ENCODE data around the gene SWAP70. TPM values are rescaled to one million over a fixed set of nuclear protein-coding genes. Genes with fewer than 3 reads are reported as not detected.

The SWAP70 gene
- polyA plus RNA-seq, 3 donors, result 10.9 to 26.4 (median 13.8) TPM

GRCh38 chr11:9796266-9796665 is 132.4 kb downstream of the SWAP70 start:
- H2AFZ ChIP-seq (ENCODE audit: insufficient read depth, low read depth, low read length, poor library complexity, severe bottlenecking), result no peak overlapping the region
- no peak overlapping the region for H3K4me3 ChIP-seq (replicated peaks in 1 of 3; ENCODE audit: low read depth in 2 of 3, low read length in 3 of 3)
- Mint-ChIP-seq H3K27ac (peak overlapping the region in 2 of 7 donors; percentile 3 to 36), H3K4me3 (no peak overlapping the region), H3K27me3 (ENCODE audit: low read depth in 3 of 3) (peaks cover 0 to 2% (median 0%) of the 10 kb centered on the region in 3 donors), H3K4me1 (peaks cover 2% of the 10 kb centered on the region), H3K36me3 (peaks cover 52 to 61% of the 10 kb centered on the region in 2 donors), H3K9me3 (no peaks in the 10 kb centered on the region)
- intact Hi-C loops (cut with micrococcal nuclease), result no loop called here
- no peaks in the 10 kb centered on the region for H3K9me3 ChIP-seq (replicated peaks in 1 of 2; ENCODE audit: control insufficient read depth in 1 of 2, insufficient read depth in 1 of 2, low read length in 2 of 2)
- H3K79me2 ChIP-seq (ENCODE audit: insufficient read depth, low read length), result no peaks in the 10 kb centered on the region
- H4K20me1 ChIP-seq (ENCODE audit: insufficient read depth, low read length), result no peaks in the 10 kb centered on the region
- peaks cover 17 to 68% of the 10 kb centered on the region in 2 donors for H3K36me3 ChIP-seq (replicated peaks in 1 of 2; ENCODE audit: control insufficient read depth in 1 of 2, insufficient read depth in 2 of 2, low read length in 2 of 2)
- DNase-seq, result no peak
- TF ChIP-seq, protein P1, sequence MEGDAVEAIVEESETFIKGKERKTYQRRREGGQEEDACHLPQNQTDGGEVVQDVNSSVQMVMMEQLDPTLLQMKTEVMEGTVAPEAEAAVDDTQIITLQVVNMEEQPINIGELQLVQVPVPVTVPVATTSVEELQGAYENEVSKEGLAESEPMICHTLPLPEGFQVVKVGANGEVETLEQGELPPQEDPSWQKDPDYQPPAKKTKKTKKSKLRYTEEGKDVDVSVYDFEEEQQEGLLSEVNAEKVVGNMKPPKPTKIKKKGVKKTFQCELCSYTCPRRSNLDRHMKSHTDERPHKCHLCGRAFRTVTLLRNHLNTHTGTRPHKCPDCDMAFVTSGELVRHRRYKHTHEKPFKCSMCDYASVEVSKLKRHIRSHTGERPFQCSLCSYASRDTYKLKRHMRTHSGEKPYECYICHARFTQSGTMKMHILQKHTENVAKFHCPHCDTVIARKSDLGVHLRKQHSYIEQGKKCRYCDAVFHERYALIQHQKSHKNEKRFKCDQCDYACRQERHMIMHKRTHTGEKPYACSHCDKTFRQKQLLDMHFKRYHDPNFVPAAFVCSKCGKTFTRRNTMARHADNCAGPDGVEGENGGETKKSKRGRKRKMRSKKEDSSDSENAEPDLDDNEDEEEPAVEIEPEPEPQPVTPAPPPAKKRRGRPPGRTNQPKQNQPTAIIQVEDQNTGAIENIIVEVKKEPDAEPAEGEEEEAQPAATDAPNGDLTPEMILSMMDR (IDR thresholded peaks at IDR 0.05), result no peak
- no peak overlapping the region for H3K9ac ChIP-seq (ENCODE audit: insufficient read depth, low read length, poor library complexity, severe bottlenecking)
- H3K4me2 ChIP-seq (replicated peaks; ENCODE audit: extremely low read depth, low read length, poor library complexity, severe bottlenecking), result no peak overlapping the region
- H3K27me3 ChIP-seq (ENCODE audit: control insufficient read depth in 2 of 2, insufficient read depth in 2 of 2, low read length in 2 of 2), result no peaks in the 10 kb centered on the region
- H3K27ac ChIP-seq (ENCODE audit: low read depth in 1 of 2, low read length in 2 of 2), result no peak overlapping the region
- no peaks in the 10 kb centered on the region for H3K4me1 ChIP-seq (ENCODE audit: control insufficient read depth in 1 of 2, insufficient read depth in 2 of 2, low read length in 2 of 2)

GRCh38 chr11:9796854-9797253 is 133.0 kb downstream of the SWAP70 start:
- Mint-ChIP-seq H3K4me3 (no peak overlapping the region), H3K27me3 (ENCODE audit: low read depth in 3 of 3) (peaks cover 0 to 2% (median 0%) of the 10 kb centered on the region in 3 donors)
- 100% methylated on average over 3 of the region's 5 CpGs for WGBS (ENCODE audit: insufficient coverage)

More at GRCh38 chr11:9796854-9797253, 133.0 kb downstream of the SWAP70 start:
- Histone ChIP-seq H3K4me3 (replicated peaks in 1 of 3; ENCODE audit: low read depth in 2 of 3, low read length in 3 of 3) (no peak overlapping the region), H3K9me3 (replicated peaks in 1 of 2; ENCODE audit: control insufficient read depth in 1 of 2, insufficient read depth in 1 of 2, low read length in 2 of 2) (no peaks in the 10 kb centered on the region), H3K27ac (ENCODE audit: low read depth in 1 of 2, low read length in 2 of 2) (no peak overlapping the region), H3K27me3 (ENCODE audit: control insufficient read depth in 2 of 2, insufficient read depth in 2 of 2, low read length in 2 of 2) (no peaks in the 10 kb centered on the region), H3K79me2 (ENCODE audit: insufficient read depth, low read length) (no peaks in the 10 kb centered on the region), H2AFZ (ENCODE audit: insufficient read depth, low read depth, low read length, poor library complexity, severe bottlenecking) (no peak overlapping the region), H3K4me2 (replicated peaks; ENCODE audit: extremely low read depth, low read length, poor library complexity, severe bottlenecking) (no peak overlapping the region), H4K20me1 (ENCODE audit: insufficient read depth, low read length) (no peaks in the 10 kb centered on the region), H3K9ac (ENCODE audit: insufficient read depth, low read length, poor library complexity, severe bottlenecking) (no peak overlapping the region), H3K4me1 (ENCODE audit: control insufficient read depth in 1 of 2, insufficient read depth in 2 of 2, low read length in 2 of 2) (no peaks in the 10 kb centered on the region), H3K36me3 (replicated peaks in 1 of 2; ENCODE audit: control insufficient read depth in 1 of 2, insufficient read depth in 2 of 2, low read length in 2 of 2) (peaks cover 17 to 74% of the 10 kb centered on the region in 2 donors)
- peak overlapping the region in 1 of 7 donors; percentile 36 for H3K27ac Mint-ChIP-seq
- intact Hi-C loops (cut with micrococcal nuclease), result no loop called here
- TF ChIP-seq, protein P1 (IDR thresholded peaks at IDR 0.05), result no peak
- H3K36me3 Mint-ChIP-seq, result peaks cover 47 to 57% of the 10 kb centered on the region in 2 donors
- peaks cover 2% of the 10 kb centered on the region for H3K4me1 Mint-ChIP-seq
- no peak for DNase-seq
- H3K9me3 Mint-ChIP-seq, result no peaks in the 10 kb centered on the region

All from CD14-positive monocyte (primary cell).